ENCODE measurements around the gene DIS3L2.

DIS3L2 gene

DNA sequence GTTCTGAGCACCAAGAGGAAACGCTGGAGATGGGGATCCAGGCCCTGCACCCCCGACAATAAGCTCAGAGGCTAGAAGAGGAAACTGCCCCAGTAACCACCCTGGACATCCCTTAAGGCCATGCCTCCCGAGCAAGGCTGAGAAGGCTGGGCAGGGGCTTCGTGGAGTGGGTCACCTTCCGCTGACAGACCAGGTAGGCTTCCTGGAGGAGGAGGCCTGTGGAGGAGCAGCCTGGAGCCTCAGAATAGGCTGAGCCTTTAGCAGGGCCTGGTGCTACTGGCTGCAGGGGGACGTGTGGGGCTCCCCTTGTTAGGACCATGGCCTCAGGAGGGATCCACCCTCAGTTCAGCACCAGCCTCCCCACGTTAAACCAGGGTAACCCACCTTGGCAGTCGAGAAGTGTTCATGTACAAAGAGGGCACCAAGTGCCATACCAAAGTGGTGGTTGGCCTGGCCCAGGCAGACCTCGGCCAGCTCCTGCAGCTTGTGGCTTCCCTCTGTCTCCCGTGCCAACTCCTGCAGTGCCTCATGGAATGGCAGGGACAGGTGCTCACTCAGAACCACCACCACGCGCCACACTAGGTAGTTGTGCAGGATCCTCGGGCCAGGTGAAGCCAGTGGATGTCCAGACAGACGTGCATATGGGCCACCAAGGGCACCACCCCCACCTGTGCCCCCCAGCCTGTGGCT, 388.6 kb downstream of the DIS3L2 start:
- no peaks in the 10 kb centered on the region for H3K36me3 ChIP-seq (ENCODE audit: insufficient read depth, low read length)
- TF ChIP-seq EZH2 (IDR thresholded peaks at IDR 0.05) (no peak), FOXP2 (optimal IDR thresholded peaks at IDR 0.05; ENCODE audit: control extremely low read depth, extremely low read length, insufficient read depth) (no peak), POLR2AphosphoS5 (IDR thresholded peaks at IDR 0.05; ENCODE audit: borderline replicate concordance, low read depth, low read length) (no peak)
- H3K27ac ChIP-seq = no peak overlapping the region
- DNase-seq (ENCODE audit: low read depth, low spot score) = no peak
- no peak overlapping the region for H3K9ac ChIP-seq (ENCODE audit: insufficient read length)
- no peaks in the 10 kb centered on the region for H3K9me3 ChIP-seq (ENCODE audit: low read depth, low read length)
- no peak overlapping the region for H3K4me3 ChIP-seq

DNA sequence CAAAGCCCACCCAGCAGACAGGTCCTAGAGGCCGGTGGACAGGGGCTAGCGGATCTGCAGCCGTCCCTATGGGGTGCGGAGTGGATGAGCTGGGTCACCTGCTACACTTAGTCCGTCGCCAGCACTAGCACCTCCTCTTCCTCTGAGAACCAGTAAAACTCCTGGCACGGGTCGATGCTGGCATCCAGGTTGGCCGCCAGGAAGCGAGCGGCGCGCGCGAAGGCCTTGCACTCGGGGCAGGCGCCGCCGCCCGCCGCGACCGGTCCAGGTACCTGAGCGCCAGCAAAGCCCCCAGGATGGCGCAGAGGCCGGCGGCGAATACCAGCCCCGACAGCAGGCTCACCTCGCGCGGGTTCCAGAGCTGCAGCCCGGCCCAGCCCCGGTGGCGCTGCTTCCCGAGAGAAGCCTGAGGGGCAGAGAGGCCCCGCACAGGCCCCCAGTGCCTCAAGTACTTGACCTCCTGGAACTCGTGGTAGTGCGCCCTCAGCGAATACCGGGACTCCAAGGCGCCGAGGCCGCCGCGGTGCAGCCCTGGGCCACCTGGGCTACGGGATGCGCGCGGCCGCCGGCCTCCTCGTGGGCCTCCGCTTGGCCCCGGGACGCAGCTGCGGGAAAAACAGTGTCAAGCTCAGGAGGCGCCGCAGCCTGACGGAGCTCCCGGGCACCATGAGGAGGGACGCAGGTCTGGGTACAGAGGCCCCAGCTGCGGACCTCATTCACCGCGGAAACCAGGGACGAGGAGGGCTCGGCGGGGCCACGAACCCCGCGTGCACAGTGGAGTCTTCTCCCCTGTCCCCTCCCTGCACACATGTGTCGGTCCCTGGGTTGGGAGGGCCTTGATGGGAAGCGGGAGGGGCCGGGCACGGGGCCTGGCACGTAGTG, 389.5 kb downstream of the DIS3L2 start:
- Histone ChIP-seq H3K4me3 (no peak overlapping the region), H3K9me3 (ENCODE audit: low read depth, low read length) (no peaks in the 10 kb centered on the region), H3K27ac (no peak overlapping the region), H3K36me3 (ENCODE audit: insufficient read depth, low read length) (no peaks in the 10 kb centered on the region), H3K9ac (ENCODE audit: insufficient read length) (no peak overlapping the region)
- DNase-seq (ENCODE audit: low read depth, low spot score) = no peak
- no peak for TF ChIP-seq EZH2 (IDR thresholded peaks at IDR 0.05)
- no peak for TF ChIP-seq POLR2AphosphoS5 (IDR thresholded peaks at IDR 0.05; ENCODE audit: borderline replicate concordance, low read depth, low read length)
- no peak for TF ChIP-seq FOXP2 (optimal IDR thresholded peaks at IDR 0.05; ENCODE audit: control extremely low read depth, extremely low read length, insufficient read depth)

DNA sequence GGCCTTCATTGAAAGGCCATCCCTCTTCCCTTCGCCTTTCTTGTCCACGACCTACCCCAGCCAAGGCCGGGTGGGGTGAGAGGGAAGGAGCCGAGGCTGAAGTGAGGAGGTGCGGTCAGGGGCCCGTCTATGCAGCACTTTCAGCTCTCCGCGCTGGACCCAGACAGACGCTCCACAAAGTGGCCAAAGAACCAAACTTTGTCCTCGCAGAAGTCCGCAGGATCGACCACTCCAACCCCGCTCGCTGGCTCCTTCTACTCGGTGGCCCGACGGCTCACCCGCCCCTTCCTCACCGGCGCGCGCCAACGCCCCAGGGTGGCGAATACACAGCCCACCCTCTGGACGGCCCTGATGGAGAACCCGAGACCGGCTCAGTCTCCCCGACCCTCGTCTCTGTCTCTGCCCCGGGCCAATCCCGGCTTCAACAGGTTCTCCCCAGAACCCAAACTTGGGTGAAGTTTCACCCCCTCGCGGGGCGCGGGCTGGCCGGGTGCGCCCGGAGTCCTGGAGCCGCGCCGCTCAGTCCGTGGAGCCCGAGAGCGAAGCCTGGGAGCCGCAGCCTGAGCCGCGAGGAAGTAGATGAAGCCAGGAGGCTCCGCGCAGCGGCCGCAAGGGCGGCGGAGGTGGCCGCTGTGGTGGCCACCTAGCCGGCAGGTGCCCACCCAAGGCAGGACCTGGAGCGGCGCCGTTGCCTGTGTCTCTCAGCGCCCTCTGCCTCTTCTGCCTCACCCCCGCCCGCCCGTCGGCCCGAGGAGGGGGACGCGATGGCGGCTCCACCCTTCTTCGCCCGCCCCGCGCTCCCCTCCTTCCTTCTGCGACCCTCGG, 390.4 kb downstream of the DIS3L2 start:
- Histone ChIP-seq H3K4me3 (no peak overlapping the region), H3K27ac (no peak overlapping the region), H3K9ac (ENCODE audit: insufficient read length) (no peak overlapping the region), H3K36me3 (ENCODE audit: insufficient read depth, low read length) (no peaks in the 10 kb centered on the region), H3K9me3 (ENCODE audit: low read depth, low read length) (no peaks in the 10 kb centered on the region)
- DNase-seq (ENCODE audit: low read depth, low spot score) = no peak
- no peak for TF ChIP-seq FOXP2 (optimal IDR thresholded peaks at IDR 0.05; ENCODE audit: control extremely low read depth, extremely low read length, insufficient read depth)
- no peak for TF ChIP-seq EZH2 (IDR thresholded peaks at IDR 0.05)
- TF ChIP-seq POLR2AphosphoS5 (IDR thresholded peaks at IDR 0.05; ENCODE audit: borderline replicate concordance, low read depth, low read length) = no peak

DNA sequence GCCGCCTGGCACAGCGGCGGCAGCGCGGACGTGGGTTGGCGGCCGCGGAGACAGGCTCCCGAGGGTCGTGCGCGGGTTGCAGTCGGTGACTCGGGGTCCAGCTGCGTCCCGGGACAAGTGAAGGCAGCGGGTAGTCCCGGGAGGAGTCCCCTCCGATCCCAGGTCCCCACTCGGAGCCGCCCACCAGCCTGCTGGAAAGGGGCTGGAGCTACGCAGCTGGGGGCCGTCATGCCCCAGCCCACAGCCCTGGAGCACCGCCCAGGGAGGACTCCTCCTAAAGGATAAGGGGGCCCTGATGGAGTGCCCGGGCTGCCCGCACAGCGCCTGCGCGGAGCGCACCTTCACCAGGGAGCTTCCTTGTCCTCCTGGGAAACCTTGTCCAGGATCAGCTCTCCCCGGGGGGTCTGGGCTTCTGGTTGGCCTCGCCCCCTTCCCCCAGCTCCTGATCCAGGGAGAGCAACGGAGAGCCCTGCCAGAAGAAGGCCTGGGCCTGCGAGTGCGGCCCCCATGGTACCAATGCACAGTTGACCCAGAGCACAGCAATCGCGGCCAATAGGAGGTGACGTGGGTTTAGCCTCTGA, 391.1 kb downstream of the DIS3L2 start:
- no peaks in the 10 kb centered on the region for H3K9me3 ChIP-seq (ENCODE audit: low read depth, low read length)
- H3K27ac ChIP-seq = no peak overlapping the region
- TF ChIP-seq FOXP2 (optimal IDR thresholded peaks at IDR 0.05; ENCODE audit: control extremely low read depth, extremely low read length, insufficient read depth) (no peak), POLR2AphosphoS5 (IDR thresholded peaks at IDR 0.05; ENCODE audit: borderline replicate concordance, low read depth, low read length) (no peak), EZH2 (IDR thresholded peaks at IDR 0.05) (no peak)
- H3K9ac ChIP-seq (ENCODE audit: insufficient read length) = no peak overlapping the region
- no peak for DNase-seq (ENCODE audit: low read depth, low spot score)
- no peak overlapping the region for H3K4me3 ChIP-seq
- no peaks in the 10 kb centered on the region for H3K36me3 ChIP-seq (ENCODE audit: insufficient read depth, low read length)

DNA sequence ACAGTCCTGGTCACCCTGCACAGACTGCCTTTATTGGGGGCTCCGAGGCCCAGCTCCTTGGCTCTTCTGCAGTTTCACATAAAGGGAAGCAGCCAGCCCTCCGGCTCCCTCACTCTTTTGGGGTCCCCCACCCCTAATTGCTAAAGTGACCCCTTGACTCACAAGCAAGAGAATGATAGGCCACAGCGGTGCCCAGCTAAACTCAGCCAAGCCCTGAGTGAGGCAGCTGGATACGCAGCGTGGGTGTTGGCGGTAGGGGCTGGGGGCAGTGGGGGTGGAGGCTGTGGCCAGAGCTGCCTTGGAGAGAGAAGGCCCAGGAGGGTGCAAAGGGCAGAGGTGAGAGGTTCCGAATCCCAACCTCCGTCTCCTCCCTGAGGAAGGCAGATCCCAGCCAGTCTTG, 391.6 kb downstream of the DIS3L2 start:
- no peak overlapping the region for H3K4me3 ChIP-seq
- H3K9me3 ChIP-seq (ENCODE audit: low read depth, low read length) = no peaks in the 10 kb centered on the region
- no peak overlapping the region for H3K27ac ChIP-seq
- TF ChIP-seq POLR2AphosphoS5 (IDR thresholded peaks at IDR 0.05; ENCODE audit: borderline replicate concordance, low read depth, low read length) = no peak
- TF ChIP-seq FOXP2 (optimal IDR thresholded peaks at IDR 0.05; ENCODE audit: control extremely low read depth, extremely low read length, insufficient read depth) = no peak
- TF ChIP-seq EZH2 (IDR thresholded peaks at IDR 0.05) = no peak
- H3K9ac ChIP-seq (ENCODE audit: insufficient read length) = no peak overlapping the region
- DNase-seq (ENCODE audit: low read depth, low spot score) = no peak
- no peaks in the 10 kb centered on the region for H3K36me3 ChIP-seq (ENCODE audit: insufficient read depth, low read length)

DNA sequence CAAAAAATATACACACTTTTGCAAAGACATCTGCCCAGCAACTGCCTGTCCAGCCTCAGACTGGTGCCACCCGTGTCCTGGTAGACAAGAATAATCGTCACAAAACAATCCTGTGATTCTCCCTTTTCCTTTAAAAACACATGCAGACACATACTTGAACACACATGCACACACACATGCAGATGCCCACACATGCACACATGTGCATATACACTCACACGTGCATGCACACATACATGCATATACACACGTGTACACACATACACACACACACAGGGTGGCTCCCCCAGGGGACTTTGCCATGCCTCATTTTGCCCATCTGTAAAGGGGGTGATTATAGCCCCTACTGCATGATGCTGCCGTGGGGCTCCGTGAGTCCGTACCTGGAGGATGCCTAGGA, 392.1 kb downstream of the DIS3L2 start:
- no peaks in the 10 kb centered on the region for H3K9me3 ChIP-seq (ENCODE audit: low read depth, low read length)
- no peak for DNase-seq (ENCODE audit: low read depth, low spot score)
- no peak overlapping the region for H3K4me3 ChIP-seq
- no peaks in the 10 kb centered on the region for H3K36me3 ChIP-seq (ENCODE audit: insufficient read depth, low read length)
- no peak for TF ChIP-seq EZH2 (IDR thresholded peaks at IDR 0.05)
- TF ChIP-seq POLR2AphosphoS5 (IDR thresholded peaks at IDR 0.05; ENCODE audit: borderline replicate concordance, low read depth, low read length) = no peak
- no peak for TF ChIP-seq FOXP2 (optimal IDR thresholded peaks at IDR 0.05; ENCODE audit: control extremely low read depth, extremely low read length, insufficient read depth)
- no peak overlapping the region for H3K27ac ChIP-seq
- H3K9ac ChIP-seq (ENCODE audit: insufficient read length) = no peak overlapping the region

DNA sequence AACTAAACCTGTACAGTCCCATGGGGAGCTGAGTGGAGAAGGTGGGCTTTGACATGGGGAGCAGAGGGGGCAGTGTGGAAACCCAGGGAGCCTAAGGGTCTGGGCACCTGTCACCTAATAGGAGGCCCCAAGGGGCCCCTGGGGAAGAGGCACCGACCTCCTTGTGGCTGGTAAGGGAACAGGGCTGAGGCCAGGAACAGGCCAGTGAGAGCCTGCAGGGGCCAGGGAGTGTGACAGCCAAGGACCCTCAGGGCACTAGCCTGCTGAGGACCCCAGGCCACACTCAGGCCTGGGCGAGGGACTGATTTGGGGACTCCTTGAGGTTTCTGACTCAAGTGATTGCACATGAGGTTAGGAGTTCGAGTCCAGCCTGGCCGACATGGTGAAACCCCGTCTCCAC, 392.6 kb downstream of the DIS3L2 start:
- TF ChIP-seq FOXP2 (optimal IDR thresholded peaks at IDR 0.05; ENCODE audit: control extremely low read depth, extremely low read length, insufficient read depth) (no peak), POLR2AphosphoS5 (IDR thresholded peaks at IDR 0.05; ENCODE audit: borderline replicate concordance, low read depth, low read length) (no peak), EZH2 (IDR thresholded peaks at IDR 0.05) (no peak)
- no peak overlapping the region for H3K27ac ChIP-seq
- H3K36me3 ChIP-seq (ENCODE audit: insufficient read depth, low read length) = no peaks in the 10 kb centered on the region
- no peak overlapping the region for H3K9ac ChIP-seq (ENCODE audit: insufficient read length)
- no peak for DNase-seq (ENCODE audit: low read depth, low spot score)
- no peaks in the 10 kb centered on the region for H3K9me3 ChIP-seq (ENCODE audit: low read depth, low read length)
- H3K4me3 ChIP-seq = no peak overlapping the region
